SK-N-SH (cell line): ENCODE measurements around the gene ACOT7. TPM values are rescaled to one million over a fixed set of nuclear protein-coding genes. Genes with fewer than 3 reads are reported as not detected.

ENCODE experiments used
- CTCF ChIA-PET: fragments of 300-600, 350-600 bp; formaldehyde crosslinking; extraction: SDS; loops from one replicate; lab custom pipeline; 2021; lab: Yijun Ruan, JAX
- POLR2A ChIA-PET: fragments of 350-600 bp; sonication (Branson Sonifier 250); formaldehyde crosslinking; extraction: SDS; loops from one replicate; lab custom pipeline; 2020; ENCODE audit warnings: antibody characterized with exemption, inconsistent platforms; lab: Yijun Ruan, JAX
- DNase-seq: peaks from one replicate; pipeline ENCODE4 v3.0.0; 2012
- H2AFZ ChIP-seq: fragments of 200-600 bp; sonication (generic); 2 replicates; pipeline ENCODE4 v1.8.1; 2016; ENCODE audit warnings: antibody characterized with exemption, mild to moderate bottlenecking, low read depth
- H3F3A ChIP-seq: fragments of 200-600 bp; sonication (generic); replicated peaks from 2 replicates; pipeline ENCODE3; 2016; ENCODE audit warnings: antibody characterized with exemption, mild to moderate bottlenecking; ENCODE audit not compliant: insufficient read depth
- H3K27ac ChIP-seq, 2 experiments: fragments of 200-500 bp in 1 of 2; fragments of 200-600 bp in 1 of 2; sonication (Bioruptor generic) in 1 of 2; sonication (generic), shearing (Covaris generic) in 1 of 2; 2 replicates each; pipeline versions ENCODE4 v1.5.1 to v1.6.1; 2014 to 2016; ENCODE audit warnings: low read depth in 2 of 2, inconsistent platforms in 1 of 2, low read length in 1 of 2, mild to moderate bottlenecking in 1 of 2, mixed read lengths in 1 of 2
- H3K27me3 ChIP-seq: fragments of 200-600 bp; sonication (generic), shearing (Covaris generic); 2 replicates; pipeline ENCODE4 v1.6.1; 2016; ENCODE audit warnings: mixed run types; ENCODE audit not compliant: insufficient read depth
- H3K36me3 ChIP-seq, 2 experiments: fragments of 200-500 bp in 1 of 2; fragments of 200-600 bp in 1 of 2; sonication (Bioruptor generic) in 1 of 2; sonication (generic) in 1 of 2; replicated peaks in 1 of 2; 2 replicates each; pipeline versions ENCODE3 to v1.5.1; 2014 to 2016; ENCODE audit warnings: low read length in 1 of 2, mild to moderate bottlenecking in 1 of 2; ENCODE audit not compliant: insufficient read depth in 2 of 2, control insufficient read depth in 1 of 2
- H3K4me1 ChIP-seq, 2 experiments: fragments of 200-500 bp in 1 of 2; fragments of 200-600 bp in 1 of 2; sonication (Bioruptor generic) in 1 of 2; sonication (generic), shearing (Covaris generic) in 1 of 2; 2 replicates each; pipeline versions ENCODE4 v1.5.1 to v1.6.1; 2014 to 2016; ENCODE audit warnings: low read depth in 1 of 2, low read length in 1 of 2, mixed run types in 1 of 2; ENCODE audit not compliant: insufficient read depth in 2 of 2, control insufficient read depth in 1 of 2
- H3K4me2 ChIP-seq: fragments of 200-600 bp; sonication (generic), shearing (Covaris generic); 2 replicates; pipeline ENCODE4 v1.6.1; 2017; ENCODE audit warnings: mixed run types
- H3K4me3 ChIP-seq, 2 experiments: fragments of 200-500 bp in 1 of 2; fragments of 200-600 bp in 1 of 2; sonication (Bioruptor generic) in 1 of 2; sonication (generic), shearing (Covaris generic) in 1 of 2; 2 replicates each; pipeline versions ENCODE4 v1.5.1 to v1.8.1; 2014 to 2016; ENCODE audit warnings: low read depth in 2 of 2, inconsistent platforms in 1 of 2, low read length in 1 of 2, mild to moderate bottlenecking in 1 of 2, mixed read lengths in 1 of 2, moderate library complexity in 1 of 2
- H3K79me2 ChIP-seq: fragments of 200-600 bp; sonication (generic); 2 replicates; pipeline ENCODE4 v1.8.1; 2017; ENCODE audit warnings: mild to moderate bottlenecking; ENCODE audit not compliant: insufficient read depth
- H3K9ac ChIP-seq: fragments of 200-600 bp; sonication (generic); 2 replicates; pipeline ENCODE4 v1.6.1; 2017; ENCODE audit warnings: mixed run types
- H3K9me2 ChIP-seq: fragments of 200-600 bp; sonication (generic); 2 replicates; pipeline ENCODE4 v1.6.1; 2017; ENCODE audit warnings: mixed run types
- H3K9me3 ChIP-seq: fragments of 200-600 bp; sonication (generic); 2 replicates; pipeline ENCODE4 v1.6.1; 2017; ENCODE audit warnings: mixed run types, mild to moderate bottlenecking, moderate library complexity
- H4K20me1 ChIP-seq: fragments of 200-600 bp; sonication (generic); 2 replicates; pipeline ENCODE4 v1.6.1; 2017; ENCODE audit warnings: mild to moderate bottlenecking, mixed run types; ENCODE audit not compliant: insufficient read depth
- CHD2 ChIP-seq: fragments of 150-350 bp; IDR thresholded peaks from 2 replicates; pipeline ENCODE4 v1.6.1; 2018; ENCODE audit warnings: low read length; ENCODE audit not compliant: partially characterized antibody
- CTCF ChIP-seq: fragments of 200-600 bp; sonication (generic); IDR thresholded peaks from 2 replicates; pipeline ENCODE4 v1.6.1; 2017; ENCODE audit warnings: antibody characterized with exemption, mild to moderate bottlenecking, moderate library complexity
- EZH2phosphoT487 ChIP-seq: fragments of 200-600 bp; sonication (generic); IDR thresholded peaks from 2 replicates; pipeline ENCODE4 v1.6.1; 2017; ENCODE audit warnings: low read depth, mixed run types, mild to moderate bottlenecking, antibody characterized with exemption, moderate library complexity, borderline replicate concordance
- FOXM1 ChIP-seq: IDR thresholded peaks from 2 replicates; pipeline ENCODE4 v1.4.0; 2012; ENCODE audit warnings: low read depth, mild to moderate bottlenecking
- GATA2 ChIP-seq: sonication (generic); formaldehyde crosslinking; IDR thresholded peaks from 2 replicates; pipeline ENCODE4 v1.5.0; 2020; ENCODE audit warnings: mild to moderate bottlenecking, missing genetic modification reagents
- IRF3 ChIP-seq: fragments of 150-350 bp; IDR thresholded peaks from 2 replicates; pipeline ENCODE4 v1.6.1; 2016; ENCODE audit warnings: mild to moderate bottlenecking, low read depth, low read length
- JUND ChIP-seq: IDR thresholded peaks from 2 replicates; pipeline ENCODE4 v1.4.0; 2012
- MAX ChIP-seq: IDR thresholded peaks from 2 replicates; pipeline ENCODE4 v1.4.0; 2012; ENCODE audit warnings: low read depth
- NFIC ChIP-seq: IDR thresholded peaks from 2 replicates; pipeline ENCODE4 v1.4.0; 2012; ENCODE audit warnings: borderline replicate concordance
- PBX3 ChIP-seq: IDR thresholded peaks from 2 replicates; pipeline ENCODE4; 2012
- RAD21 ChIP-seq: IDR thresholded peaks from 2 replicates; pipeline ENCODE4 v1.6.1; 2012; ENCODE audit warnings: mild to moderate bottlenecking, low read length
- RXRA ChIP-seq: IDR thresholded peaks from 2 replicates; pipeline ENCODE4 v1.4.0; 2012; ENCODE audit warnings: low read depth, mild to moderate bottlenecking, borderline replicate concordance
- SIN3A ChIP-seq: IDR thresholded peaks from 2 replicates; pipeline ENCODE4 v1.6.1; 2012; ENCODE audit warnings: low read depth, mild to moderate bottlenecking, low read length, moderate library complexity, borderline replicate concordance
- SMC3 ChIP-seq: IDR thresholded peaks from 2 replicates; pipeline ENCODE4 v1.6.1; 2012; ENCODE audit warnings: low read depth, low read length, improper control_type of control experiment
- TEAD4 ChIP-seq: IDR thresholded peaks from 2 replicates; pipeline ENCODE4 v1.4.0; 2012; ENCODE audit warnings: mild to moderate bottlenecking, borderline replicate concordance; ENCODE audit not compliant: insufficient read depth
- USF1 ChIP-seq: IDR thresholded peaks from 2 replicates; pipeline ENCODE4 v1.4.0; 2012; ENCODE audit warnings: low read depth, borderline replicate concordance
- ZBTB33 ChIP-seq: IDR thresholded peaks from 2 replicates; pipeline ENCODE4 v1.4.0; 2012; ENCODE audit warnings: low read depth, borderline replicate concordance
- WGBS: methylation state at CpG from one replicate; pipeline ENCODE4 v1.1.6; 2017; ENCODE audit warnings: low lambda C conversion rate; 5-methylcytosine and 5-hydroxymethylcytosine counted together
- polyA plus RNA-seq, 3 experiments: library from polyadenylated mRNA; depleted of rRNA; stranded (reverse); fragments of >200 nt; gene quantifications; 2 replicates each; pipeline ENCODE4 v1.2.3, GENCODE V29; 2012
- TF ChIP-seq, protein P1 (sequence below): fragments of 150-350 bp; IDR thresholded peaks from 2 replicates; pipeline ENCODE4 v1.6.1; 2017; ENCODE audit warnings: antibody characterized with exemption, low read length, low read depth, borderline replicate concordance

ACOT7 gene
- polyA plus RNA-seq, 1 of the 3 experiments (the other 2 are of a cell fraction): 289 TPM

- WGBS: 96% methylated on average over 3 of the region's 10 CpGs
- Histone ChIP-seq H3K79me2 (no peaks in the 10 kb centered on the region), H3K9ac (no peak overlapping the region), H3K9me3 (no peaks in the 10 kb centered on the region), H3K36me3 (peaks cover 0 to 24% of the 10 kb centered on the region in 2 experiments), H3K9me2 (no peaks in the 10 kb centered on the region), H3K27me3 (no peaks in the 10 kb centered on the region), H4K20me1 (no peaks in the 10 kb centered on the region), H3K4me2 (no peak overlapping the region), H3K27ac (no peak overlapping the region), H2AFZ (no peak overlapping the region), H3K4me1 (no peaks in the 10 kb centered on the region), H3F3A (no peaks in the 10 kb centered on the region), H3K4me3 (no peak overlapping the region)
- ChIA-PET CTCF (no interaction called here), POLR2A (no interaction called here)
- TF ChIP-seq MAX (no peak), GATA2 (CRISPR knock-in tag) (no peak), CHD2 (no peak)
- DNase-seq: no peak
Observed at GRCh38 chr1:6292102-6292501, 101.5 kb downstream of the ACOT7 start.

GRCh38 chr1:6288665-6289064 is 104.9 kb downstream of the ACOT7 start:
- CTCF ChIA-PET: interaction anchor here (1.1 kb wide), 1 partner anchor 42 kb away, joined by 6 read pairs; no protein-coding TSS in a partner anchor
- H3K36me3 ChIP-seq: peaks cover 0 to 18% of the 10 kb centered on the region in 2 experiments
- H2AFZ ChIP-seq: no peak overlapping the region
- no peaks in the 10 kb centered on the region for H3K9me2 ChIP-seq
- no peak overlapping the region for H3K4me2 ChIP-seq
- TF ChIP-seq CTCF (no peak), ZBTB33 (no peak), TEAD4 (no peak), USF1 (no peak), EZH2phosphoT487 (no peak), SIN3A (no peak), IRF3 (no peak), CHD2 (no peak), FOXM1 (no peak), PBX3 (no peak), RXRA (no peak), MAX (no peak), RAD21 (no peak), NFIC (no peak), SMC3 (no peak), JUND (no peak)
- TF ChIP-seq, protein P1, sequence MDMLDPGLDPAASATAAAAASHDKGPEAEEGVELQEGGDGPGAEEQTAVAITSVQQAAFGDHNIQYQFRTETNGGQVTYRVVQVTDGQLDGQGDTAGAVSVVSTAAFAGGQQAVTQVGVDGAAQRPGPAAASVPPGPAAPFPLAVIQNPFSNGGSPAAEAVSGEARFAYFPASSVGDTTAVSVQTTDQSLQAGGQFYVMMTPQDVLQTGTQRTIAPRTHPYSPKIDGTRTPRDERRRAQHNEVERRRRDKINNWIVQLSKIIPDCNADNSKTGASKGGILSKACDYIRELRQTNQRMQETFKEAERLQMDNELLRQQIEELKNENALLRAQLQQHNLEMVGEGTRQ: no peak
- TF ChIP-seq, all 33 proteins: peak for 0
- POLR2A ChIA-PET: no interaction called here
- WGBS: 96% methylated on average over 7 of the region's 10 CpGs
- Histone ChIP-seq H3K4me1 (no peaks in the 10 kb centered on the region), H3K79me2 (no peaks in the 10 kb centered on the region), H3K27ac (no peak overlapping the region), H4K20me1 (no peaks in the 10 kb centered on the region), H3K9me3 (no peaks in the 10 kb centered on the region), H3K27me3 (no peaks in the 10 kb centered on the region), H3F3A (no peaks in the 10 kb centered on the region), H3K9ac (no peak overlapping the region), H3K4me3 (no peak overlapping the region)
- DNase-seq: no peak
